AG09319 (cell line): ENCODE results near the gene CRIM1.

Experiments
- DNase-seq: peaks from one replicate; pipeline ENCODE4 v3.0.0-alpha.2; 2010; ENCODE audit warnings: low read depth; ENCODE audit errors: extremely low read depth
- CTCF ChIP-seq: IDR thresholded peaks from 2 replicates; pipeline ENCODE4 v1.5.1; 2011; ENCODE audit warnings: low read depth, mild to moderate bottlenecking, inconsistent platforms, low read length, moderate library complexity

CRIM1 gene

GRCh38 chr2:36541891-36542595 is 186.5 kb downstream of the CRIM1 start:
- no peak for DNase-seq
- TF ChIP-seq CTCF: no peak

GRCh38 chr2:36544638-36545338 is 189.2 kb downstream of the CRIM1 start:
- no peak for DNase-seq
- TF ChIP-seq CTCF: peak; percentile 22

GRCh38 chr2:36545871-36546416 is 190.4 kb downstream of the CRIM1 start:
- TF ChIP-seq CTCF: peak; percentile 7
- no peak for DNase-seq

- no peak for DNase-seq
- TF ChIP-seq CTCF: no peak
Measured at GRCh38 chr2:36547906-36548305, 192.3 kb downstream of the CRIM1 start.

GRCh38 chr2:36549165-36549574 is 193.6 kb downstream of the CRIM1 start:
- TF ChIP-seq CTCF: no peak
- DNase-seq: no peak

- TF ChIP-seq CTCF: no peak
Measured at GRCh38 chr2:36550006-36550405, 194.4 kb downstream of the CRIM1 start.

GRCh38 chr2:36553683-36554082 is 198.1 kb downstream of the CRIM1 start:
- TF ChIP-seq CTCF: no peak
- DNase-seq: no peak

More at GRCh38 chr2:36550006-36550405, 194.4 kb downstream of the CRIM1 start:
- DNase-seq: no peak
